GM10248 (cell line): ENCODE measurements around the gene LRP1-AS.

ENCODE experiments used
- CTCF ChIA-PET: fragments of 300-600 bp; sonication (Branson Sonifier 250); formaldehyde crosslinking; extraction: SDS; loops from one replicate; lab custom pipeline; 2021; ENCODE audit warnings: antibody characterized with exemption; lab: Yijun Ruan, JAX
- POLR2A ChIA-PET: fragments of 350-650 bp; sonication (Branson Sonifier 250); formaldehyde crosslinking; extraction: SDS; loops from one replicate; lab custom pipeline; 2020; ENCODE audit warnings: antibody characterized with exemption; lab: Yijun Ruan, JAX
- DNase-seq: peaks from one replicate; pipeline ENCODE4 v3.0.0; 2012; ENCODE audit errors: extremely low spot score
- TF ChIP-seq, protein P1 (sequence below): IDR thresholded peaks from 2 replicates; pipeline ENCODE4 v1.5.1; 2012; ENCODE audit warnings: mild to moderate bottlenecking, low read depth; ENCODE audit errors: extremely low read depth, missing control alignments, control extremely low read depth

The LRP1-AS gene

DNA sequence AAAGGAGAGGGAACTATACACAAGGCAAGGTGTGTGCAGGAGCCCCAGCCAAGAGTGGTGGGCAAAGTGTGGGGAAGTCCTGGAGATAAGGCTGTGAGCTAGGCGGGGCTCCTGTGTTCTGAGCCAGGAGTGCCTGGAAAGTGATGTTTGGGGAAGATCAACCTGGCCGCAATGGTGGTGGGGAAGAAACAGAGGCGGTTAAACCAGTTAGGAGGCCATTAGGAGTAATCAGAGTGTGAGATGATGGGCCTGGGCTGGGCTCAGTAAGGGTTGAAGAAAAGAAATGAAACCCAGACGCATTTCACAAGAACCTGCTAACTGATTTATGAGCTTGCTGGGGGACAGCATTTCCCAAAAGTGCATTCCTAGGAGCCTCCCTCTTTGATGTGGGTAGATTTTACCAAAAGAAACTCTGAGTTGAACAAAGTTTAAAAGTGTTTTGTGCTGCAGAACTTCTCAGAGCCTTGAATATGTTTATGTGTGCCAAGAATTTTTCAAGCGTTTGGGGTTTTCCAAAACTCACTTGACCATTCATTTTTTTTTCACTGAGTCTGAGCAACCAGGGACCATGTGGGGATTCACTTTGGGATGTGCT is 34.2 kb upstream of the LRP1-AS start:
- ChIA-PET CTCF (interaction anchor here (0.7 to 11.4 kb wide), 16 partner anchors 10 to 424 kb away, joined by 3 to 159 read pairs (median 6); partner anchors contain the start of genes LRP1, STAC3 and STAT6), POLR2A (no interaction called here)
- no peak for DNase-seq
- TF ChIP-seq, protein P1, sequence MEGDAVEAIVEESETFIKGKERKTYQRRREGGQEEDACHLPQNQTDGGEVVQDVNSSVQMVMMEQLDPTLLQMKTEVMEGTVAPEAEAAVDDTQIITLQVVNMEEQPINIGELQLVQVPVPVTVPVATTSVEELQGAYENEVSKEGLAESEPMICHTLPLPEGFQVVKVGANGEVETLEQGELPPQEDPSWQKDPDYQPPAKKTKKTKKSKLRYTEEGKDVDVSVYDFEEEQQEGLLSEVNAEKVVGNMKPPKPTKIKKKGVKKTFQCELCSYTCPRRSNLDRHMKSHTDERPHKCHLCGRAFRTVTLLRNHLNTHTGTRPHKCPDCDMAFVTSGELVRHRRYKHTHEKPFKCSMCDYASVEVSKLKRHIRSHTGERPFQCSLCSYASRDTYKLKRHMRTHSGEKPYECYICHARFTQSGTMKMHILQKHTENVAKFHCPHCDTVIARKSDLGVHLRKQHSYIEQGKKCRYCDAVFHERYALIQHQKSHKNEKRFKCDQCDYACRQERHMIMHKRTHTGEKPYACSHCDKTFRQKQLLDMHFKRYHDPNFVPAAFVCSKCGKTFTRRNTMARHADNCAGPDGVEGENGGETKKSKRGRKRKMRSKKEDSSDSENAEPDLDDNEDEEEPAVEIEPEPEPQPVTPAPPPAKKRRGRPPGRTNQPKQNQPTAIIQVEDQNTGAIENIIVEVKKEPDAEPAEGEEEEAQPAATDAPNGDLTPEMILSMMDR: no peak

DNA sequence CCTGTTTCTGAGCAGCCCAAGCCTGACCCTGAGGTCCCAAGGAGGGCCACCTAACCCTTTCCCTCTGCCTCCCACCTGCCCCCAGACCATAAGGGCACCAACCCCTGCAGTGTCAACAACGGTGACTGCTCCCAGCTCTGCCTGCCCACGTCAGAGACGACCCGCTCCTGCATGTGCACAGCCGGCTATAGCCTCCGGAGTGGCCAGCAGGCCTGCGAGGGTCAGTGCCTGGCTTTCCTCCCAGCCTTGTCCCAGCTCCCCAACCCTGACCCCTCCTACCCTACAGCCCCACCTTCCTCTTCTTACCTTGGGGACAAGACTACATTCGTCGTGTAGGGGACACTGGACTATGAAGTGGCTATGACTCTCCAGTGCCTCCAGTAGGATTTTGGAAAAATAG is 33.7 kb upstream of the LRP1-AS start:
- CTCF ChIA-PET: interaction anchor here (0.9 to 11.4 kb wide), 11 partner anchors 10 to 423 kb away, joined by 3 to 159 read pairs (median 4); partner anchors contain the start of genes LRP1 and STAT6

DNA sequence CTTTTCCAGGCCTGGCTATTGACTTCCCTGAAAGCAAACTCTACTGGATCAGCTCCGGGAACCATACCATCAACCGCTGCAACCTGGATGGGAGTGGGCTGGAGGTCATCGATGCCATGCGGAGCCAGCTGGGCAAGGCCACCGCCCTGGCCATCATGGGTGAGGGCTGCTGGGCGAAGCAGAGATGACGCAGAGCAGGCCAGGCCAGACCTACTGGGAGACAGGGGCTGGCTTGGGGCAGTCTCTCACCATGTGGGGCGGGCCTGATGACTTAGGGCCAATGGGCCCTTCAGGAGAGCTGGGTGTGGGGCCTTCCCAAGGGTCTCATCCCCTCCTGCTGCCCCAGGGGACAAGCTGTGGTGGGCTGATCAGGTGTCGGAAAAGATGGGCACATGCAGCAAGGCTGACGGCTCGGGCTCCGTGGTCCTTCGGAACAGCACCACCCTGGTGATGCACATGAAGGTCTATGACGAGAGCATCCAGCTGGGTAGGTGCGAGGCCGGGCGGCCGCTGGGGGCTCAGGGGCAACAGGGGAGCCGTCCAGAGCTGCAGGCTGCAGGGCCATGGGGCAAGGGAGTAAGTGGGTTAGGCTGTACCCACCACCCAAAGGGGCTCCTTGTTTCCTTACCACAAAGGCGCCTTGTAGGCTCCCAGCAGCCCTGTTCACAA is 33.0 kb upstream of the LRP1-AS start:
- TF ChIP-seq, protein P1: no peak
- DNase-seq: no peak
- CTCF ChIA-PET: interaction anchor here (0.9 to 11.4 kb wide), 9 partner anchors 8 to 340 kb away, joined by 3 to 159 read pairs (median 6); partner anchors contain the start of genes LRP1 and STAT6
- POLR2A ChIA-PET: no interaction called here

More for the DNA sequence above, 33.7 kb upstream of the LRP1-AS start:
- POLR2A ChIA-PET: no interaction called here
- DNase-seq: no peak
- TF ChIP-seq, protein P1: no peak

DNA sequence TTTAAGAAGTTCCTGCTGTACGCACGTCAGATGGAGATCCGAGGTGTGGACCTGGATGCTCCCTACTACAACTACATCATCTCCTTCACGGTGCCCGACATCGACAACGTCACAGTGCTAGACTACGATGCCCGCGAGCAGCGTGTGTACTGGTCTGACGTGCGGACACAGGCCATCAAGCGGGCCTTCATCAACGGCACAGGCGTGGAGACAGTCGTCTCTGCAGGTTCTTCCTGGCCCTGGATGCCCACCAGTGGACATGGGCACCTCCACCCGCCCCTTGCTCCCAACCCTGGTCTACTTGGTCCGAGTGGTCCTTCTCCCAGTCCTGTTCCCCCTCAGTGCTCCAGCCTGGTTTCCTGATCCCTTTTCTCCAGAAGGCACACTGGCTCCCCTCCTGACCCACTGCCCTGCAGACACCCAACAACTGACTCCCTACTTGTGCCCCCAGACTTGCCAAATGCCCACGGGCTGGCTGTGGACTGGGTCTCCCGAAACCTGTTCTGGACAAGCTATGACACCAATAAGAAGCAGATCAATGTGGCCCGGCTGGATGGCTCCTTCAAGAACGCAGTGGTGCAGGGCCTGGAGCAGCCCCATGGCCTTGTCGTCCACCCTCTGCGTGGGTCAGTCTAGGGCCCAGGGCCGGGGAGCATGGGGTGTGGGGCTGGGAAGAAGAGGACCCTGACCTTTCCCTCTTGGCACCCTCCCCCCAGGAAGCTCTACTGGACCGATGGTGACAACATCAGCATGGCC is 32.1 kb upstream of the LRP1-AS start:
- ChIA-PET POLR2A (no interaction called here), CTCF (interaction anchor here (1.2 to 11.4 kb wide), 4 partner anchors 8 to 68 kb away, joined by 6 to 159 read pairs (median 66); partner anchors contain the start of genes LRP1 and STAT6)
- TF ChIP-seq, protein P1: no peak
- no peak for DNase-seq

DNA sequence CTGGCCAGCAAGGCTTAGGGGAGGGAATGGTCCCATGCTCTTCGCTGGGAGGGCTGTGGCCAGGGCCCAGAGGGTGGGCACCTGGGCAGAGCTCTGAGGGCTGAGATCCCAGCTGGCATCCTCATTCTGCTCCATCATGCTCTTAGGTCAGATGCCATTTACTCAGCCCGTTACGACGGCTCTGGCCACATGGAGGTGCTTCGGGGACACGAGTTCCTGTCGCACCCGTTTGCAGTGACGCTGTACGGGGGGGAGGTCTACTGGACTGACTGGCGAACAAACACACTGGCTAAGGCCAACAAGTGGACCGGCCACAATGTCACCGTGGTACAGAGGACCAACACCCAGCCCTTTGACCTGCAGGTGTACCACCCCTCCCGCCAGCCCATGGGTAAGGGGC is 30.8 kb upstream of the LRP1-AS start:
- ChIA-PET CTCF (interaction anchor here (9.0 kb wide), 1 partner anchor 51 kb away, joined by 159 read pairs; the partner anchor contains the start of gene LRP1), POLR2A (no interaction called here)
- DNase-seq: no peak
- TF ChIP-seq, protein P1: no peak

DNA sequence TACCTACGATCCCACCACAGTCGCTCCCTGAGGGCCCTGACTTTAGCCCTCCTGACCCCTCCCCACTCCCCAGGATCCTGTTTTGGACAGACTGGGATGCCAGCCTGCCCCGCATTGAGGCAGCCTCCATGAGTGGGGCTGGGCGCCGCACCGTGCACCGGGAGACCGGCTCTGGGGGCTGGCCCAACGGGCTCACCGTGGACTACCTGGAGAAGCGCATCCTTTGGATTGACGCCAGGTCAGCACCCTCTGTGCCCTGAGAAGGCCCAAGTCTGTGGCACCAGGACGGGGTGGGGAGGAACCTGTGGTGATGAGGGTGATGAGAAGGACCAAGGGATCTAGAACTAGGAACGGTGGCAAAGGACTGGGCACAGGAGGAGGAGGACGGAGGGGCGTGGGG is 29.9 kb upstream of the LRP1-AS start:
- POLR2A ChIA-PET: interaction anchor here (0.5 kb wide), 1 partner anchor 49 kb away, joined by 4 read pairs; the partner anchor contains the start of gene LRP1

More for the DNA sequence above, 29.9 kb upstream of the LRP1-AS start:
- TF ChIP-seq, protein P1: no peak
- no peak for DNase-seq
- CTCF ChIA-PET: interaction anchor here (1.4 kb wide), 1 partner anchor 85 kb away, joined by 4 read pairs; no protein-coding TSS in a partner anchor
